Activated naive CD4-positive, alpha-beta T cell treated with anti-CD3 and anti-CD28 coated beads for 36 hours (primary cell): ENCODE data around the gene TEX35. TPM values are rescaled to one million over a fixed set of nuclear protein-coding genes. Genes with fewer than 3 reads are reported as not detected.

ENCODE experiments used
- total RNA-seq, 2 experiments: library from RNA; stranded (reverse); gene quantifications; one replicate each; pipeline ENCODE4 v1.2.3, GENCODE V29; 2021

Gene TEX35
- total RNA-seq, 2 experiments from 2014 or later = not detected

Other genes starting within 250 kb of the TEX35 start
- gene CLEC20A, start 16.1 kb upstream of the TEX35 start, total RNA-seq = not detected
- gene RALGPS2, start 212.1 kb downstream of the TEX35 start, total RNA-seq = 1 to 10 TPM; 2.8 to 4.0 TPM